Activated gamma-delta T cell (primary cell): ENCODE measurements around the gene PGM1.
"Not testable (repeated sequence)": the region's sequence is repeated elsewhere in the genome, so short reads cannot be mapped to it uniquely, and the experiment has no call there.

Experiments used
- DNase-seq: peaks from one replicate; lab custom pipeline; 2025; lab: John Stamatoyannopoulos, UW
- total RNA-seq, 2 donors: gene quantifications; one replicate each; lab custom pipeline; 2026; lab: John Stamatoyannopoulos, UW

PGM1 gene
- 34.5 to 35.8 reads per million in 2 donors for total RNA-seq

DNA sequence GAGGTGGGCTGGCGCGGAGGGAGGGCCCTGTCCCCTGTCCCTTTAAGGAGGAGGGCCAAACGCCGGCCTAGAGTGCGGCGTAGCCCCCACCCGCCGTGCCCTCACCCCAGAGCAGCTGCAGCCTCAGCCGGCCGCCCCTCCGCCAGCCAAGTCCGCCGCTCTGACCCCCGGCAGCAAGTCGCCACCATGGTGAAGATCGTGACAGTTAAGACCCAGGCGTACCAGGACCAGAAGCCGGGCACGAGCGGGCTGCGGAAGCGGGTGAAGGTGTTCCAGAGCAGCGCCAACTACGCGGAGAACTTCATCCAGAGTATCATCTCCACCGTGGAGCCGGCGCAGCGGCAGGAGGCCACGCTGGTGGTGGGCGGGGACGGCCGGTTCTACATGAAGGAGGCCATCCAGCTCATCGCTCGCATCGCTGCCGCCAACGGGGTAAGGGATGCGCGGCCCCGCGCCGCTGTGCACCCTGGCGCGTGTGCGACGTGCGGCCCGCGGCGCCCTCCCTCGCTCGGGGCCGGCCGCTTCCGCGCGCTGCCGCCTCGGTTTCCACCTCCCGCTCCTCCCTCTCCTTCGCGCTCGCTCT, at the start of gene PGM1:
TSS of gene PGM1 (plus strand) at position 109 of the 583 bp plus-strand sequence. CDS start at position 187, 78 bp downstream.
- peak; percentile 58 for DNase-seq

DNA sequence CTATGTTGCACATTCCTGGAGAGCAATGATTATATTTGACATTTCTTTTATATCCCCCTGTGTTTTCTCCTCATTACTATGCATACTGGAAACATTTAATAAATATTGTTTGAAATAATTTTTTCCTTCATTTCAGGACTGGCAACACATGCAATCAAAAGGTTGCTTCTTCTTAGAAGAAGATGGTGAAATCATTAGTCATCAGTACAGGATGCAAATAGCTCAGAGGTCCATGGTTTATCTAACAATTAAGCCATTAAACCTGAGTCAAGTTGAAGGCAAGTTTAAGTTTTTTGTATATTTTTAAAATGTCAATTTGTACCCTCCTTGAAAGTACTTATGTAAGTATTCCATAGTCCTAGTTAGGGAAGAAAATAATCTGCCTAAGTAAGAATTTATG, 47.4 kb upstream of the PGM1 start:
- no peak for DNase-seq

- no peak for DNase-seq
These were observed 45.5 kb upstream of the PGM1 start for GRCh38 chr1:63547621-63548294.

- DNase-seq, result no peak
These were observed 44.9 kb upstream of the PGM1 start for GRCh38 chr1:63548303-63548702.

- no peak for DNase-seq
These were observed 44.3 kb upstream of the PGM1 start for GRCh38 chr1:63548877-63549276.

DNA sequence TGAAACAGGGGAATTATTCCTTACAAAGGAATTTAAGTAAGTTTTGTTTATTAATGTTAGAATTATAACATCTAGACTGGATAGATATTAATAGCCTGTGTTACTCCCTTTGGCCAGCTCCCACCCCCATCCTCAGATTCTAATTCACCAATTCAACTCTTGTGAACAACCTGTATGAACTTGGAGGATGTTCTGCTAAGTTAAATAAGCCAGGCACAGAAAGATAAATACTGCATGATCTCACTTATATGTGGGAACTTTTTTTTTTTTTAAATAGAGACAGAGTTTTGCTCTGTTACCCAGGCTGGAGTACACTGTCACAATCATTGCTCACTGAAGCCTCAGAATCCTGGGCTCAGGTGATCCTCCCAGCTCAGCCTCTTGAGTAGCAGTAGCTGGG, 37.7 kb upstream of the PGM1 start:
- no peak for DNase-seq

DNA sequence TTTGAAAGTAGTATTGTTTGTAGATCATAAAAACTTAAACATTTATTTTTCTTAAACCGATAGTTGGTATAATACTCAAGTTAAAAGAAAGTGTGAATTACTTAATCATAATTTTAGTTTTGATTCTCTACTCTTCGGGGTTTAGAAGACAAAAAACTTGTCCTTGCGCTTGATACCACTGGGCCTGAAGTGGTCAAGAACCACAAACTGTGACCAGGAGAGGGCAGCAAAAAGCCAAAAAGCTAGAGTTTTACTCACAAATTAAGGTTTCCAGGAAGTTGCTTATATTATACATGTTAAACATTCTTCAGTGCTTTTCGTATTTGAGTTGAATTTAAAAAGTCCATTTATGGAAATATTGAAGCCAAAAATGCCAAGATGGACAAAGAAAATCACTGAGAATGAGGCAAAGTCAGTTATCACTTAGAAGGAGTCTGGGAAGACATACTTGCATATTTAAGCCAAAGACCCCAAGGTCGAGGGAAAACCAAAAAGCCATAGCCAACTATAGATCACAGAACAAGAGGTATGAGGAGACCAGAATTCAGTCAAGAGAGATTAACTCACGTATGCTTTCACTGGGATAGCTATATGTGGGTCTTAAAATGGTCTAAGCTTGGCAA, 35.7 kb upstream of the PGM1 start:
- DNase-seq, result no peak

DNA sequence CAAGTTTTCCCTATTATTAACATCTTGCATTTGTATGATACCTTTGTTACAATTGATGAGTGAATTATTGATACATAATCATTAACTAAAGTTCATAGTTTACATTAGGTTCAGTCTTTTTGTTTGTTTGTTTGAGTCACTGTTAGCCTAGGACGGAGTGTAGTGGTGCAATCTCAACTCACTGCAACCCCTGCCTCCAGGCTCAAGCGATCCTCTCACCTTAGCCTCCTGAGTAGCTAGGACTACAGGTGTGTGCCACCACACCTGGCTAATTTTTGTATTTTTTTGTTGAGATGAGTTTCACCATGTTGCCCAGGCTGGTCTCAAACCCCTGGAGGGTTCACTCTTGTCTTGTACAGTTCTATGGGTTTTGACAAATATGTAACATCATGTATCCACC, 33.9 kb upstream of the PGM1 start:
- DNase-seq, result no peak

- no peak for DNase-seq
These were observed 29.5 kb upstream of the PGM1 start for GRCh38 chr1:63563745-63564144.

- no peak for DNase-seq
These were observed 24.1 kb upstream of the PGM1 start for GRCh38 chr1:63569068-63569467.

- no peak for DNase-seq
These were observed 23.4 kb upstream of the PGM1 start for GRCh38 chr1:63569640-63570316.

- DNase-seq, result not testable (repeated sequence)
These were observed 20.5 kb upstream of the PGM1 start for GRCh38 chr1:63572686-63573085.

DNA sequence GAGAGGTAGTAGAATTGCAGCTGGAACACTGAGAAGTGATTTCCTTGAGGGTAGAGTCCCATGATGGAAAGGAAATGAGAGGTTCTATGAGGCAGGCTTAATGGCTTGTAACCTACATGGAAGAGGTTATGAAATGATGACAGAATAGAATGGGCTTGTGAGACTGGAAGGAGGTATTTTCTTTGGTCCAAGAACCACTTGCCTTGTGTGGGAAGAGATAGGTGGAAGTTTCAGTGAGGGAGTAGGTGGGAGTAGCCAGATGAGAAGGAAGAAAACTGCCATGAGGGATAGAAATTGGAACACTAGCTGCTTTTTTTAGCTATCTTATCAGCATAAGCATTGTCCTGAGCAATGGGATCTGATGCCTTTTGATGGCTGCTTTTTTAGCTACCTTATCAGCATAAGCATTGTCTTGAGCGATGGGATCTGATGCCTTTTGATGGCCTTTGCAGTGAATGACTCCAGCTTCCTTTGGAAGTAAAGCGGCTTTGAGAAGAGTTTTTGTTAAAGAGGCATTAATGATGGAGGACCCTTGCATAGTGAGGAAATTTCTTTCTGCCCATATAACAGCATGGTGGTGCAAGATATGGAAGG, 18.9 kb upstream of the PGM1 start:
- DNase-seq, result not testable (repeated sequence)

- DNase-seq, result no peak
These were observed 17.8 kb upstream of the PGM1 start for GRCh38 chr1:63575340-63575826.

DNA sequence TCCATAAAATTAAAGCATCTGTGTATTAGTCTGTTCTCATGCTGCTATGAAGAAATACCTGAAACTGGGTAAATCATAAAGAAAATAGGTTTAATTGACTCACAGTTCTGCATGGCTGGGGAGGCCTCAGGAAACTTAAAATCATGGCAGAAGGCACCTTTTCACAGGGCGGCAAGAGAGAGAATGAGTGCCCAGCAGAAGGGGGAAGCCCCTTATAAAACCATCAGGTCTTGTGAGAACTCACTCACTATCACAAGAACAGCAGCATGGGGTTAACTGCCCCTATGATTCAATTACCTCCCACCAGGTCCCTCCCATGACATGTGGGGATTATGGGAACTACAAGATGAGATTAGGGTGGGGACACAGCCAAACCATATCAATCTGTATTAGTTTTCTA, 6.9 kb upstream of the PGM1 start:
- DNase-seq, result not testable (repeated sequence)

DNA sequence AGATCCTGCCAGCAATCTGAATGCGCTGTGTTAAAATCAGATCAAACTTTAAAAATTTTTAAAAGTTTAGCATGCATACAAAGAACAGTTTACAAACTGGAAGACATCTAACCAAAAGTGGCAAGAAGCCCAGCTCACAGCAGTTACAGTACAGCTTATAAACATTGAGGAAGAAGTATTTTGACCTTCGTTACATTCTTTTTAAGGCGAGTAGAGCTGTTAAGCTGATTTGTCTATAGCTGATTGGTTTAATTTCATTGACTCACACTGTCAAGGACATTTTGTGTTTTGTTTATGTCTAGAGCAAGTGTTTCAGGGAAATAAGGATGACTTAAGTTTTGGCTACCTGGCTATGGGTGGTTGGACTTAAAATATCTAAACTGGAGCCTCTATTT, 3.0 kb upstream of the PGM1 start:
- no peak for DNase-seq

DNA sequence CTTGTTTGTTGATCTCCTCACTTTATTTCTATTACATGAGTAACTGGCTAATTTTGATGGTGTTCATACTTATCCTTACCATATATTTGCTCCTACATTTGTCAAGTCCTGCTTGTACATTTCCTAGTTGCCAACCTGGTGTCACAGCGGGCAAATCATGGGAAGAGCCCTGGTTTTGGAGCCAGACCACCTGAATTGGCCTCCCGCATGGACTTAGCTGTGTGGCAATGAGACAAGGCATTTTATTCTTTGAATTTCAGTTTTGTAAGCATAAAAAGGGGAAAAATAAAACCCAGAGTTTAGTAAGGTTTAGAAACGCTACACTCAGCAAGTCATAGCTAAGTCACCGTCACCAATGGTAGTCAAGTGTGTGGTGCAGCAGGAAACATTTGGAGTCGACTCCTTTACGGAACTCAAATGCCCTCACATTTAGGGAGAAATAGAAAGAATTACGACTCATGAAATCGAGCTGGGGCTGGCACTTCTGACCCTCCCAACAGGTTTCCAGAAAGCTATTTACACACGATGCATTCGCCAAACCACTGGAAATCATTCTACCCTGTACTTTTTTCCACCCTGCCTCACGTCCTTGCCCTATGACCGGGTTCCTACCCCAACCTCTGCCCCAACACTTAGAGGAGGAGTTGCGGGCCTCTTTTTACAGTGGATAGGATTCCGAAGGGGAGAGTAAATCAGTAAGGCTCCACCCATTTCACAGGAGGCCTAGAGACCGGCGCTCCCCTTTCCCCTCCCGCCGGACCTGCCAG, 492 bp upstream of the PGM1 start:
- no peak for DNase-seq

- peak; percentile 52 for DNase-seq
These were observed 835 bp downstream of the PGM1 start for GRCh38 chr1:63593886-63594605.

- no peak for DNase-seq
These were observed 2.2 kb downstream of the PGM1 start for GRCh38 chr1:63595435-63595834.

GRCh38 chr1:63599799-63600198, 6.6 kb downstream of the PGM1 start:
- no peak for DNase-seq

- no peak for DNase-seq
These were observed 7.0 kb downstream of the PGM1 start for GRCh38 chr1:63600248-63600647.
